ENCODE data around the gene SETD1B. TPM values are rescaled to one million over a fixed set of nuclear protein-coding genes. Genes with fewer than 3 reads are reported as not detected.

Gene SETD1B
- total RNA-seq, 4 donors from 2014 or later, result 1.3 to 63.6 (median 5.6) TPM

DNA sequence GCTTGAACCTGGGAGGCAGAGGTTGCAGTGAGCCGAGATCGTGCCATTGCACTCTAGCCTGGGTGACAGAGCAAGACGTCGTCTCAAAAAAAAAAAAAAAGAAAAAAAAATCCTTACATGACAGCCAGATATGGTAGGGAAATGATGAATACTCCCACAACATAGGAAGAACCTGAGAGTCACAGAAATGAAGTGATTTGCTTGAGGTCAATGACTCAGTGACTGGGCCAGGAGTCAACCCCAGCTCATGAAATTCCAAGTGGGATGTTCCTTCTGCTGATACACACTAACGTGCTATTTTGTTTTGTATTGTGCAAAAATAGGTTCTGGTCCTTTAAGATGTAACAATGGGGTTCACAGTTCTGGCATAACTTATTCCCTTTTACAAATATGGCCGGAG, 19.3 kb upstream of the SETD1B start:
- H3K9me3 ChIP-seq, result no peaks in the 10 kb centered on the region
- TF ChIP-seq POLR2A (IDR thresholded peaks at IDR 0.05), result no peak
- intact Hi-C loops (cut with DNase I; ENCODE audit: low total_unique reads), result no loop called here
- H3K4me1 ChIP-seq, result peaks cover 0 to 5% of the 10 kb centered on the region in 2 donors
- no peak overlapping the region for H3K4me3 ChIP-seq
- H3K27me3 ChIP-seq, result no peaks in the 10 kb centered on the region
- no peaks in the 10 kb centered on the region for H3K36me3 ChIP-seq
- peak; percentile 60 to 71 for DNase-seq
- H3K27ac ChIP-seq, result peak overlapping the region; percentile 52 to 75

DNA sequence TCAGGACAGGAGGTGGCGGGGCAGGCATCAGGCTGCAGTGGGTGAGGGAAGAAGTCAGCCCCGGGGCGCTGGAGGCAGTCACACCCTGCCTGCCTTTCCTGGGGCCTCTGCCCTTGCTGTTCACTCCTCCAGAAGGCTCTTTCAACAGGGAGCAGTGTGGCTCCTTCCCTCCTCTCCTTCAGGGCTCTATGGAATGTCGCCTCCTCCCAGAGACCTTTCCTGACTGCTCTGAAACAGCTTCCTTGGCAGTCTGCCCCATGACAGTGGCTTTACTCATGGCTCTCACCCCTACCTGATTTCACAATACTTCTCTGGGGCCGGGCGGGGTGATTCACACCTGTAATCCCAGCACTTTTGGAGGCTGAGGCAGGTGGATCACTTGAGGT, 17.4 kb upstream of the SETD1B start:
- Histone ChIP-seq H3K4me1 (peaks cover 0 to 5% of the 10 kb centered on the region in 2 donors), H3K27ac (peak overlapping the region in 1 of 2 donors; percentile 22), H3K9me3 (no peaks in the 10 kb centered on the region), H3K36me3 (no peaks in the 10 kb centered on the region), H3K27me3 (no peaks in the 10 kb centered on the region), H3K4me3 (no peak overlapping the region)
- DNase-seq, result peak in 1 of 2 donors; percentile 71
- intact Hi-C loops (cut with DNase I; ENCODE audit: low total_unique reads), result no loop called here
- no peak for TF ChIP-seq POLR2A (IDR thresholded peaks at IDR 0.05)
- TF ChIP-seq, protein P1, sequence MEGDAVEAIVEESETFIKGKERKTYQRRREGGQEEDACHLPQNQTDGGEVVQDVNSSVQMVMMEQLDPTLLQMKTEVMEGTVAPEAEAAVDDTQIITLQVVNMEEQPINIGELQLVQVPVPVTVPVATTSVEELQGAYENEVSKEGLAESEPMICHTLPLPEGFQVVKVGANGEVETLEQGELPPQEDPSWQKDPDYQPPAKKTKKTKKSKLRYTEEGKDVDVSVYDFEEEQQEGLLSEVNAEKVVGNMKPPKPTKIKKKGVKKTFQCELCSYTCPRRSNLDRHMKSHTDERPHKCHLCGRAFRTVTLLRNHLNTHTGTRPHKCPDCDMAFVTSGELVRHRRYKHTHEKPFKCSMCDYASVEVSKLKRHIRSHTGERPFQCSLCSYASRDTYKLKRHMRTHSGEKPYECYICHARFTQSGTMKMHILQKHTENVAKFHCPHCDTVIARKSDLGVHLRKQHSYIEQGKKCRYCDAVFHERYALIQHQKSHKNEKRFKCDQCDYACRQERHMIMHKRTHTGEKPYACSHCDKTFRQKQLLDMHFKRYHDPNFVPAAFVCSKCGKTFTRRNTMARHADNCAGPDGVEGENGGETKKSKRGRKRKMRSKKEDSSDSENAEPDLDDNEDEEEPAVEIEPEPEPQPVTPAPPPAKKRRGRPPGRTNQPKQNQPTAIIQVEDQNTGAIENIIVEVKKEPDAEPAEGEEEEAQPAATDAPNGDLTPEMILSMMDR (IDR thresholded peaks at IDR 0.05), result no peak

DNA sequence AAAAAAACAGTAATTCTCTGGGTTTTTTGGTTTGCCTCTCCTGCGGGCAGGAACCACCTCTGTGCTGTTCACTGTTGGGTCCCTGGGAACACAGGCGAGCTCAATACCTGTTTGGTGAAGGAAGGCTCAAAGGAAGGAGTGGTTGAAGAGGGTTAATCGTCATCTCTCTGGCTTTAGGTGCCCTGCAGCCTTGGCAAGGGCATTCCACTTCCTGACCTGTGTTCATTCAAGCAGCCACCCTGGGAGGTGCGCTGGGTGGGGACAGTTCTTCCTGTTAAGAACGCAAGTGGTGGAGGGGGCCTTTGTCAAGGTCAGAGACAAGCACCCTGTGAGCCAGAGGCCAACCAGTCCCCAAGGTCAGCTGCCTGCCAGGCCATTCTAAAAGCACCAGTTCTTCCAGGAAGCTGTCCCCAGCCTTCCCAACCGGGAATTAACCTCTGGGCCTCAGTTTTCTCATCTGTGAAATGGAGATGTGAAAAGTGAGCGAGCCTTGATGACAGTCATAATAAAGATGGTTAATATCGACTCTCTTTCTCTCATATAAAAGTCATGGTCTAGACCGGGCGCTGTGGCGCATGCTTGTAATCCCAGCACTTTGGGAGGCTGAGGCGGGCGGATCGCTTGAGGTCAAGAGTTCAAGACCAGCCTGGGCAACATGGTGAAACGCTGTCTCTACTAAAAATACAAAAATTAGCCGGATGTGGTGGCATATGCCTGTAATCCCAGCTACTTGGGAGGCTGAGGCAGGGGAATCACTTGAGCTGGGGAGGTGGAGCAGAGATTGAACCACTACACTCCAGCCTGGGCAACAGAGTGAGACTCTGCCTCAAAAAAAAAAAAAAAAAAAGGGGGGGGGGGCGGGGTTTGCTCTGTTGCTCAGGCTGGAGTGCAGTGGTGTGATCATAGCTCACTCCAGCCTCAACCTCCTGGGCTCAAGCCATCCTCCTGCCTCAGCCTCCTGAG, 16.5 kb upstream of the SETD1B start:
- Histone ChIP-seq H3K4me1 (no peaks in the 10 kb centered on the region), H3K9me3 (no peaks in the 10 kb centered on the region), H3K27ac (peak overlapping the region in 1 of 2 donors; percentile 22), H3K36me3 (no peaks in the 10 kb centered on the region), H3K4me3 (no peak overlapping the region), H3K27me3 (no peaks in the 10 kb centered on the region)
- intact Hi-C loops (cut with DNase I; ENCODE audit: low total_unique reads), result no loop called here
- TF ChIP-seq, protein P1 (IDR thresholded peaks at IDR 0.05), result no peak
- no peak for TF ChIP-seq POLR2A (IDR thresholded peaks at IDR 0.05)
- DNase-seq, result no peak

DNA sequence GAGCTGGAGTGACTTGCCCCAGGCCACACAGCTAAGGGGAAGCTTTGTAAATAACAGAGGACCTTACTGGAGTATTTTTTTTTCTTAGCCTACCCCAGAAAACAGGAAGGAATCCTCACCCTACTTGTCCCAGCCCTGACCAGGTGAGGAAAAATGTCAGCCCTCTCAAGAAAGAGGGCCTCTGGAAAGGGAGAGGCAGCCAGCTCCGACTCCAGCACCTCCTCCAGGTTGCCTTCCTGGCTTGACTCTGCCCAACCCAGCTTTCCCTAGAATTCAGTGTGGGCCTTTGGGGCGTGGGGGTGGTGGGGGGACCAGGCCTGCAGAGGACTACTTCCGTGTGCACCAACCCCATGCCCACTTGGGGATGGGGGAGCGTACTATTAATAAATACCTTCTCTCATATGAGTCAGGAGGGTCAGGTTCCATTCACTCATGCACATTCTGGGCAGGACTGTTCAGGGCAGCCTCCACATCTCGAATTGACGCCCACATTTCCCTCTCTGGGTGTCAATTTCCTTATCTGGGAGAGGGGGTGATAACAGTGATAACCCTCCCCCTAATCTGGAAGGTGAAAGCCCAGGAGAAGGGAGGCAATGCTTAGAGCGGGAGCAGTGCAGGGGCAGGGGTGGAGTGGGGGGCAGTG, 15.5 kb upstream of the SETD1B start:
- H3K27ac ChIP-seq, result peak overlapping the region in 1 of 2 donors; percentile 2
- TF ChIP-seq, protein P1 (IDR thresholded peaks at IDR 0.05), result no peak
- TF ChIP-seq POLR2A (IDR thresholded peaks at IDR 0.05), result no peak
- H3K9me3 ChIP-seq, result no peaks in the 10 kb centered on the region
- peaks cover 0 to 2% of the 10 kb centered on the region in 2 donors for H3K4me1 ChIP-seq
- no peak overlapping the region for H3K4me3 ChIP-seq
- H3K27me3 ChIP-seq, result no peaks in the 10 kb centered on the region
- no peaks in the 10 kb centered on the region for H3K36me3 ChIP-seq
- intact Hi-C loops (cut with DNase I; ENCODE audit: low total_unique reads), result no loop called here
- no peak for DNase-seq

DNA sequence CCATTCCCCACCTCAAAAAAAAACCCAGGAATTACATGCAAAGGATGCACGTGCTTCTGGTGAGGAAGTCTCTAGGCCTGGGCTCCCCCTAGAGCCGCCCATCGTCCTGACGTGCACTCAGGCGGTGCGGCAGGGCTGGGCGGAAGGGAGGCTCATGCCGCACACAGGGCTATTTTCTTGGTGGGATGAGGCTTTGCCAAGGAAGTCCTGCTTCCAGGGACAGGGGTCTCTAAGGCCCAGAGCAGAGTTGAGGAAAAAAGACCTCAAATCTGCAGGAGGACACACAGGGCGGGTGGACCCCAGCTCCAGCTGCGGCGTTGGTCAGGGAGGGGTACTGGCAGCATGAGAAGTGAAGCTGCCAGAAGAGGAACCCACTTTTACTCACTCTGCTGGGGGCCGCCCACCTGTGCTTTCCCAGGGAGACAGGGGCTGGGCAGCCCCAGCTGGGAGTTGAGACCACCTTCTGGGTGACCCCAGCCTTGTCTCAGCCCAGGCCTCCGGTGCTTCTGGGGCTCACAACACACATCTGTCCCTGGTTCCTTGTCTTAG, 14.5 kb upstream of the SETD1B start:
- TF ChIP-seq POLR2A (IDR thresholded peaks at IDR 0.05), result no peak
- TF ChIP-seq, protein P1 (IDR thresholded peaks at IDR 0.05), result no peak
- no peak for DNase-seq
- Histone ChIP-seq H3K9me3 (no peaks in the 10 kb centered on the region), H3K27ac (no peak overlapping the region), H3K27me3 (no peaks in the 10 kb centered on the region), H3K4me1 (peaks cover 0 to 9% of the 10 kb centered on the region in 2 donors), H3K4me3 (no peak overlapping the region), H3K36me3 (no peaks in the 10 kb centered on the region)
- intact Hi-C loops (cut with DNase I; ENCODE audit: low total_unique reads), result no loop called here

Measured in uterus (tissue), 4 donors.